ENCODE results near the gene CRYBB2.

DNA sequence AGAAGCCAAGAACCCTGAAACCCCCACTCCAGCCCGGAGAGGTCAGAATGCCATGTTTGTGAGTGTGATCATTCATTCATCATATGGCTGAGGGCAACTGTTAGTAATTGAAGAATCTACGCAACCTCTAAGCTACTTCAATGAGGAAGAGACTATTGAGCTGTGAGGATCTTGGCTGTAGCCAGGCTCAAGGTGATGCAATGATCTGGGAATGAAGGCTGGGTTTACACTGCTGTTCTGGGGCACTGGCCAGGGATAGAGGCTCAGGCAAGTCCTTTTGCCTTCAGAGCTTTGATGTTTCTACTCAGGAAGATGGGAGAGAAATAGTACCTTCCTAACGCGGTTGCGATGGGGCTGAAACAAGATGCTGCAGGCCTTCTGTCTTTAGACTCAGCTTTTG lies 12.9 kb downstream of the CRYBB2 start:
- TF ChIP-seq, protein P1, sequence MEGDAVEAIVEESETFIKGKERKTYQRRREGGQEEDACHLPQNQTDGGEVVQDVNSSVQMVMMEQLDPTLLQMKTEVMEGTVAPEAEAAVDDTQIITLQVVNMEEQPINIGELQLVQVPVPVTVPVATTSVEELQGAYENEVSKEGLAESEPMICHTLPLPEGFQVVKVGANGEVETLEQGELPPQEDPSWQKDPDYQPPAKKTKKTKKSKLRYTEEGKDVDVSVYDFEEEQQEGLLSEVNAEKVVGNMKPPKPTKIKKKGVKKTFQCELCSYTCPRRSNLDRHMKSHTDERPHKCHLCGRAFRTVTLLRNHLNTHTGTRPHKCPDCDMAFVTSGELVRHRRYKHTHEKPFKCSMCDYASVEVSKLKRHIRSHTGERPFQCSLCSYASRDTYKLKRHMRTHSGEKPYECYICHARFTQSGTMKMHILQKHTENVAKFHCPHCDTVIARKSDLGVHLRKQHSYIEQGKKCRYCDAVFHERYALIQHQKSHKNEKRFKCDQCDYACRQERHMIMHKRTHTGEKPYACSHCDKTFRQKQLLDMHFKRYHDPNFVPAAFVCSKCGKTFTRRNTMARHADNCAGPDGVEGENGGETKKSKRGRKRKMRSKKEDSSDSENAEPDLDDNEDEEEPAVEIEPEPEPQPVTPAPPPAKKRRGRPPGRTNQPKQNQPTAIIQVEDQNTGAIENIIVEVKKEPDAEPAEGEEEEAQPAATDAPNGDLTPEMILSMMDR (IDR thresholded peaks at IDR 0.05; ENCODE audit: low read depth, low read length) = no peak
- TF ChIP-seq POLR2A (IDR thresholded peaks at IDR 0.05; ENCODE audit: extremely low read depth, insufficient read length) (no peak), MYC (IDR thresholded peaks at IDR 0.05; ENCODE audit: low read depth, low read length) (no peak)
